ENCODE results near the gene NHSL2.

The NHSL2 gene

DNA sequence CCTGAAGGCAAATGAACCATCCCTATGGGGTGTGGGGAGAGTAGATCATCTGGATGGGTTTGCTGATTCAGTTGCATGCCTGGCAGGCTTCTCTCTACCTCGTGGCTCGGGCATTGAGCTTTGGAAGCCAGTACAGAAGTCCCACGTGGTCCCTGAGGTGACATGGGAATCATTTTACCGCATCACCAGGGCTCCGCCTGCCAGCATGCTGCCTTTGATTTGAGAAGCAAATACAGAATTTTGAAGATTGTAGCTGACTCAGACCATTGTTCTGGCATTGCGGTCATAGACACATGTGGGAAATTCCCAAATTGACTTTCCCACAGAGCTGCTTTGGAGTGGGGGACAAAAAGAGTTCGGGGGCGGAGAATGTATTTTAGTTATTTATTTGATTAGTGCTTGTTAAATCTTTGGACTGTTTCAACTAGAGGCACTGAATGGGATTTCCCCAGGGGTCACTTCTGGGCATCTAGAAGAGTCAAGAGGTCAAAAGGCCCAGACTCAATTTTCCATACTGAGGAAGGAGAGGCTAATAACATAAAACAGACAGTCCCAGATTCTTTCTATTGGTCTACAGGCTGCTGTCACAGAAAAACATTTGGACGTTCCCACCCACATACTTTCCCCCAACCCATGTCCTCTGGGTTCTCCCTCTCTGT is 79.3 kb downstream of the NHSL2 start:
- no peak for DNase-seq (ENCODE audit: low read depth in 2 of 2, low spot score in 1 of 2)

DNA sequence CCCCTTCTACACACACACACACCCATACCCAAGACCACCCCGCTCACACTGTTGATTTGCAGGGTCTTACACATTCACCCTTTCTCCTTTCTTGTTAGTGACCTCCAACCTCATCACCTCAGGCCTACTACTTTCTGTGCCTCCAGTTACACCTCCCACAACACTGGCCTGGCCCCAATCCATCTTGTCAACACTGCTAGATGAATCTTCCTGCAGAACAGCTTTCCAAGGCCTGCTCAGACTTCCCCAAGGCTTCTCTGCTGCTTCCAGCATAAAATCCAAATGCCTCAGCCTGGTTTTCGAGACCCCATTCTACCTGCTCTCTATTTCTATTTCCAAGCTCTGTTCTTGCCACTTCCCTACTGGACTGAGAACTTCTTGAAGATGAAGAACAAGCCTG is 79.9 kb downstream of the NHSL2 start:
- DNase-seq (ENCODE audit: low read depth in 2 of 2, low spot score in 1 of 2): no peak

DNA sequence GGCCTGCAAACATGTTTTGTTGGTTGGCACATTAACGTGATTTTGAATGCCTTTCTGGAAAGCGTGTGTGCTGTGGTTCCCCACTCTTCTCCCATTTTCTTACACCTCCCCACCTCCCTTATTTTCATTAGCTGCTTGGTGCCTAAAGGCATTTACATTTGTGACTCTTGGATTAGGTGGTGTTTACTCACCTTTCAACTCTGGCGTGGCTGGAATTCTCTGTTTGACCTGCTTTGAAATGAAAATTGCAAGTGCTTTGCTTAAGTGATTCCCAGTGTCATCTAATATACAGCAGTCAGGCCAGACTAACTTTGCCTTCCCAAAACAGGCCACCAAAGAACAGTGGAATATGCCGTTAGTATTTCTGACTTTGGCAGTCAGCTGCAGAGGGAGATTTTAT is 80.5 kb downstream of the NHSL2 start:
- DNase-seq (ENCODE audit: low read depth in 2 of 2, low spot score in 1 of 2): no peak

DNA sequence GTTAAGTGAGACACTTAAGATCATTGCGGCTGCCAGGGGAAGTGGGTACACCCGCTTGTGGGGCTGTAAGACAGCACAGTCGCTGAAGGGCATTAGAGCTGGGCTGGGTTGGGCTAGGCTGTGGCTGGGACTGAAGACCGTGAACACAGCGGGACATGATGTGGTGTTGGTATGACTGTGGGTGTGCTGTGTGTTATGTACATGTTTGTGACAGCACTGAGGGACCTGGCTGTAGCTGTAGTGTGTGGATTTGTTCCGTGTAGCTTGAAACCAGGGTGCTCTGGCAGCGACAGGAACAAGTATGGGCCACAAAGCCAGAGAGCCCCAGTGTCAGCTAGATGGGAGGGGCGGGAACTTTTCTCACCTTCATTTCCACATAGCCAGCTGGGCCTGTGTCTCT is 82.1 kb downstream of the NHSL2 start:
- DNase-seq (ENCODE audit: low read depth in 2 of 2, low spot score in 1 of 2): peak; percentile 20 to 35

GRCh38 chrX:71993371-71993770 is 82.7 kb downstream of the NHSL2 start:
- no peak for DNase-seq (ENCODE audit: low read depth in 2 of 2, low spot score in 1 of 2)

DNA sequence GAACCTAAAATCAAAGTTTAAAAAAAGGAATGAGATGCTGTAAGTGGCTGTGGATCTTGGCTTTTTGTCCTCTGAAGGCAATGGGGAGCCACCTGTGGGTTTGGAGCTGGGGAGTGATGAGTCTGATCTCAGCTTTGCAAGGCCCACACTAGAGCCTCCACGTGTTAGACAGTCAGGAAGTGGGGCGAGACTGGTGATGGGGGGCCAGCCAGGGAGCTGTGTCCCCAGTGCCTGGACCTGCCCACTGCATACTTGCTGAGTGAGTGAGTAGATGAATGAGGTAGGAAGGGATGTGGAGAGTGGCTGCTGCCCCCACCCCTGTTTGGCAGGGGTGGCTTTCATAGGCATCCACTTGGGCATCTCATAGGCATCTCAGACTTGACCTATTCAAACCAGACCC is 84.0 kb downstream of the NHSL2 start:
- no peak for DNase-seq (ENCODE audit: low read depth in 2 of 2, low spot score in 1 of 2)

DNA sequence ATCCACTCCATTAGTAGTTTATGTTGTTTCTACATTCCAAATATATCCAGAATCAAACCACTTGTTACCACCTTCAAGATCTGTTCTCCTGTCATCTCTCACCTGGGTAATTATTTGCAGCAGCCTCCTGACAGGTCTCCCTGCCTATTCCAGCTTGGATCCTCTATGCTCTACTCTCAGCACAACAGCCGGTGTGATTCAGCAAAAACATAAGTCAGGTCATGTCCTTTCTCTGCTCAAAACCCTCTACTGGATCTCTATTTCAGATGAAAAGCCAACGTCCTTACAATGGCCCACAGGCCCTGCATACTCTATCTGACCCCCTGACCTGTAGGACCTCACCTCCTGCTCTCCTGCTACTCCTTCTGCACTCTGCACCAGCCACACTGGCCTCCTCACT is 84.5 kb downstream of the NHSL2 start:
- DNase-seq (ENCODE audit: low read depth in 2 of 2, low spot score in 1 of 2): no peak

DNA sequence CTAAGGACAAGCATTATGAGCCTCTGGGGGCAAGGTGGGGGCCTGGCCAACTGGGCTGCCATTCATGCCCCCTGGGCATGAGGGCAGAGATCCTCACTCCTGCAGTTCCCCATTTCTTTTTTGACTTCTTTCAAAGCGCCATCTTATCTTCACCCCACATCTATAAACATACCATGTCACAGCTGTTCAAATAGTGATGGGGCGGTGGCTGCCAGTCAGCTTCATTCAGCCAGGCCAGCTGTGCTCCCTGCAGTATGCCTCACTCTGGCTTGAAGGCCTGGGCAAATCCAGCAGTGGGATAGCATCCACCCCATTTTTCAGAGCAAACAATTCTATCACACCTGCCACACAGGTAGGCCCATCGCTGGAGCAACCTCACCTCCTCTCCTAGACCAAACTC is 85.5 kb downstream of the NHSL2 start:
- DNase-seq (ENCODE audit: low read depth in 2 of 2, low spot score in 1 of 2): no peak

DNA sequence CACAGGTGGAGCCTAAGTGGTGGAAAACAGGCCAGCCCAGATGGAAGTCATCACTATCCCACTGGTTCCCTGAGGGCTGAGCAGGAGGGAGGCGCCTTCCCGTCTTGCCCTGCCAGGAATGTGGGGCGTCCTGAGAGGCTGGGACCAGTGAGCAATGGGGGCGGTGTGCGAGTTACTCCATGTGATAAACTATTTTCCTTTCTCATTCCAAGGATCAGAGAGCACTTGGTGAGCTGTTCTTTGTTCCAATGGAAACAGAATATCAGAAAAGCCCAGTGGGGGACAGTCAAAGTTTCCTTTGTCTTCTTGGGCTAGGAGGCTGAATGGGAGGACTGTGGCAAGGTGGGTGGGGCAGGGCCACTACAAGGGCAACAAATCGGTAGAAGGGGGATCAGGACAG is 86.2 kb downstream of the NHSL2 start:
- DNase-seq (ENCODE audit: low read depth in 2 of 2, low spot score in 1 of 2): no peak

- DNase-seq (ENCODE audit: low read depth in 2 of 2, low spot score in 1 of 2): no peak
These were observed 86.7 kb downstream of the NHSL2 start for GRCh38 chrX:71997320-71997719.

- DNase-seq (ENCODE audit: low read depth in 2 of 2, low spot score in 1 of 2): peak in 1 of 2 donors; percentile 10
These were observed 88.3 kb downstream of the NHSL2 start for GRCh38 chrX:71998836-71999509.

DNA sequence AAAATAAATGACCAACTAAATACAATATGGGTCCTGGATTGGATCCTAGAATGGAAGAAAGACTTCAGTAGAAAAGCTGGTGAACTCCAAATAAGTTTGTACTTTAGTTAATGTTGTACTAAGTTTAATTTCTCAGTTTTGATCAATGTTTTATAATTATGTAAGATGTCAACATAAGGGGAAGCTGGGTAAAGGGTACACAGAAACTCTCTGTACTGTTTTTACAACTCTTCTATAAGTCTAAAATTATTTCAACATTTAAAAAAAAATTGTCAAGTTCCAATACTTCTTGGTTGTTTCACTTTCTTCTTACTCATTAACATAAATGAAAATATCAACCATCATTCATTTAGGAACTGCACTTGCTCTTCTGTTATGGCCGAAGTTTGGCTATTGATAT is 88.9 kb downstream of the NHSL2 start:
- no peak for DNase-seq (ENCODE audit: low read depth in 2 of 2, low spot score in 1 of 2)

- DNase-seq (ENCODE audit: low read depth in 2 of 2, low spot score in 1 of 2): no peak
These were observed 90.8 kb downstream of the NHSL2 start for GRCh38 chrX:72001471-72001870.

GRCh38 chrX:72001906-72002305 is 91.3 kb downstream of the NHSL2 start:
- no peak for DNase-seq (ENCODE audit: low read depth in 2 of 2, low spot score in 1 of 2)

DNA sequence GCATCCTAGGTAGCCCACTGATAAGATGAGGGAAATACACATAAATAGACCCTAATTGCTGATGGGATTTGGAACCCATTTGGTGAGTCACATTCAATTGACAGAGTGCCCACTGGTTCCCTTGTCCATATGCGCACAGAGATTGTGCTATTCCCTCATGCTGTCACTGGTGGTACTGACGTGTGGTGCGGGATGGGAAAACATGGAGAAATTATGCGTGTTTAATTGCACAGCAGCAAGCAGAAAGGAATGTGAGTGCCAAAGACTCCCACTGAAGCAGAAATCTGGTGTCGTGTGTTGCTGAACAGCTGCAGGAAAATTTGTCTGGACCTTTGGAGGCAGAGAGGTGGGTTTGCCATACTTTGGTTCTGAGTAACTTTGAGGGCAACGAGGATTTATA is 92.2 kb downstream of the NHSL2 start:
- DNase-seq (ENCODE audit: low read depth in 2 of 2, low spot score in 1 of 2): no peak

DNA sequence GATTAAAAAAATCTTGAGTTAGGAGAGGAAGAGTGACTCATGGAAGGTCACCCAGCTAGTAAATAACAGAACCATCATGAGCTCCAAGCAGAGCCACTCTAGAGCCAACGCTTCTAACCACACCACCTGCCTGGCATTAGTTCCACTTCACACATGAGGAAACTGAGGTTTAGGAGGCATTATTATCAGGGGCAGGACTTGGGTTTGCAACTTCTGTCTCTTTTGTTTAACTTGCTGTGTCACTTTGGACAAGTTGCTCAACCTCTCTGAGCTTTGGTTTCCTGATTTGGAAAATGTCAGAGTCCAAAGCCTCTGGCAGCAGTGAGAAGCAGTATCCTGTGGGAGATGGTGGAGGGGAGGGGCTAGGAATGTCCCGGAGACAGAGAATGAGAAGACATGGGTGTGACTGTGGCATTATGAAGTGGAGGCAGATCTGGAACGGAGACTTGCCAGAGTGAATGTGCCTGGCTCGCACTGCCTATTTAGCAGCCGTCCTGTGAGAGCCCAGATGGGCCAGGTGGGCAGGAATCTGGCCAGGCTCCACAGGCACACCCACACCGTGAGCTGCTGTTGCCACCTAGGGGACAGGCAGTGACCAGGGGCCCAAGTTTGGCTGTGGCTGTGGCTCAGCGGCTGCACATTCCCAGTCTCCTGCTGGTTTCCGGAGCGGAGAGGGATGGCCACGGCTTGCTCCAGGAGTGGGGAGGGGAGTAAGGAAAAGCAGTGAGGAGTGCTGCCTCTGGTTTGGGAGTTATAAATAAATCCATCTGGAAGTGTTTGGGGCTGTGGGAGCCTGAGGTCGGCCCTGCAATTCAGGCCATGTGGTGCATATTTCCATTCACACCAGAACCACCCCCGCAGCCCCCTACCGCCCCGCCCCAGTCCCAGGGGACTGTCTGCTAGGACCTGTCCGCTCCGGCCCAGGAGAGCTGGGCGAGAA is 93.4 kb downstream of the NHSL2 start:
- DNase-seq (ENCODE audit: low read depth in 2 of 2, low spot score in 1 of 2): no peak

DNA sequence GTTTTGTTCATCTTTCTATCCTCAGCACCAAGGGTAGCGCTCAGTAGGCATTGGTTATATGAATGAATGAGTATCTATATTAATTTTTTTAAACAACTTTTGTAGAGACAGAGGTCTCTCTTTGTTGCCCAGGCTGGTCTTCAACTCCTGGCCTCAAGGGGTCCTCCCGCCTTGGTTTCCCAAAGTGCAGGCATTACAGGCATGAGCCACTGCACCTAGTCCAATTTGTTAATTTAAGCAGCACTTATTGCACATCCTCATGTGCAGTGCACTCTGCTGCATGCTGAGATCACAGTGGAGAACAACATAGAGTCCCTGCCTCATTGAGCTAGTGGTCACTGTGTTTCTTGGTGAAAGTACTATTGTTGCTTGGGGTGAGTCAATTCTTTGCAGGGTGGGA is 94.4 kb downstream of the NHSL2 start:
- no peak for DNase-seq (ENCODE audit: low read depth in 2 of 2, low spot score in 1 of 2)

GRCh38 chrX:72006461-72006860 is 95.8 kb downstream of the NHSL2 start:
- DNase-seq (ENCODE audit: low read depth in 2 of 2, low spot score in 1 of 2): no peak

GRCh38 chrX:72009731-72010130 is 99.1 kb downstream of the NHSL2 start:
- no peak for DNase-seq (ENCODE audit: low read depth in 2 of 2, low spot score in 1 of 2)

DNA sequence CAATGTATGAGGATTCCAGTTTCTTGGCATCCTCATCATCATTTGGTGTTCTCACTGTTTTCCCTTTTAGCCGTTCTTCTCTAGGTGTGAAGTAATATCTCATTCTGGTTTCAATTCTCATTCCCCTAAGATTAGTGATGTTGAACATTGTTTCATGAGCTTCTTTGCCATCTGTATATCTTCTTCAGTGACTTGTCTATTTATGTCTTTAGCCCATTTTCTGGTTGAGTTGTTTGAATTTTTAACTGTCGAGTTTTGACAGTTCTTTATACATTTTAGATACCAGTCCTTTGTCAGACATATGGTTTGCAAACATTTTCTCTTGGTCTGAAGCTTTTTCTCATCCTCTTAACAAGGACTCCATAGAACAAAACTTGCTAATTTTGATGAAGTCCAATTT is 101.1 kb downstream of the NHSL2 start:
- DNase-seq (ENCODE audit: low read depth in 2 of 2, low spot score in 1 of 2): no peak

DNA sequence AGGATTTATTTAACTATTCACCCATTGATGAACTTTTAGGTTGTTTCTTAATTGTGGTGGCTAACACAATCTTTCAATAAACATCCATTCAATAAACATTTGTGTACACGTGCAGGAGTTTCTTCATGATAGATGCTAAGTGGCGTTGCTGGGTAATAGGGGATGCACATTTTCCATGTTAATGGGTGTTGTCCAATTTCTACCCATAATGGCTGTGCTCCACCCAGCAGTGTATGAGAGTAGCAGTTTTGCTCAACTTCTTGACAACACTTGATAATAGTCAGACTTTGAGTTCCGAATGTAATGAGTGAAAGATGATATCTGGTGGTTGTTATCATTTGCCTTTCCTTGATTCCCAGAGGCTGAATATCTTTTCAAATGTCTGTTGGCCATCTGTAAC is 104.7 kb downstream of the NHSL2 start:
- no peak for DNase-seq (ENCODE audit: low read depth in 2 of 2, low spot score in 1 of 2)

All from stimulated activated CD8-positive, alpha-beta memory T cell treated with anti-CD3 and anti-CD28 coated beads, Interleukin-4, amount 100 ng/mL, for 1 hour (primary cell).